GM19468 (cell line): Measurements from ENCODE around the gene DNAJC16.
"Not testable (repeated sequence)": the region's sequence is repeated elsewhere in the genome, so short reads cannot be mapped to it uniquely, and the experiment has no call there.

Experiments used
- ATAC-seq: cut with Tn5 transposase; IDR thresholded peaks from one replicate; pipeline ENCODE4 v1.9.1; 2021; ENCODE audit warnings: mild to moderate bottlenecking, moderate library complexity, moderate number of reproducible peaks; ENCODE audit not compliant: unreplicated experiment; ENCODE audit errors: extremely low read depth

The DNAJC16 gene

DNA sequence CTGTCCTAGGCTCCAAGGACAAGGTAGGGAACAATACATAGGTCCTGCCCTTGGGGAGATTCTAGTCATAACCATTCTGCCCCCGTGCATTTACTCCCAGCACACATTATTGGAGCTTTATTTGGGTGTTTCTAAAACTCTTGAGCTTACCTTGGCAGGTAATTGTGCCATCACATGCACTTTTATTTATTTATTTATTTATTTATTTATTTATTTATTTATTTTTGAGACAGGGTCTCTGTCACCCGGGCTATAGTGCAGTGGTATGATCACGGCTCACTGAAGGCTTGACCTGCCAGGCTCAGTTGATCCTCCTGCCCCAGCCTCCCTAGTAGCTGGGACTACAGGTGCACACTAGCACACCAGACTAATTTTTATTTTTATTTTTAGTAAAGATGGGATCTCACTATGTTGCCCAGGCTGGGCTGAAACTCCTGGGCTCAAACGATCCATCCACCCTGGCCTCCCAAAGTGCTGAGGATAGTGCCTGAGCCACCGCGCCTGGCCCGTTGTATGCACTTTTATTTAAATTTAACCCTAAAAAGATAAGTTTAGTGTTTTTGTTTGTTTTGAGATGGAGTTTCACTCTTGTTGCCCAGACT, 49.0 kb downstream of the DNAJC16 start:
- ATAC-seq, result no peak

DNA sequence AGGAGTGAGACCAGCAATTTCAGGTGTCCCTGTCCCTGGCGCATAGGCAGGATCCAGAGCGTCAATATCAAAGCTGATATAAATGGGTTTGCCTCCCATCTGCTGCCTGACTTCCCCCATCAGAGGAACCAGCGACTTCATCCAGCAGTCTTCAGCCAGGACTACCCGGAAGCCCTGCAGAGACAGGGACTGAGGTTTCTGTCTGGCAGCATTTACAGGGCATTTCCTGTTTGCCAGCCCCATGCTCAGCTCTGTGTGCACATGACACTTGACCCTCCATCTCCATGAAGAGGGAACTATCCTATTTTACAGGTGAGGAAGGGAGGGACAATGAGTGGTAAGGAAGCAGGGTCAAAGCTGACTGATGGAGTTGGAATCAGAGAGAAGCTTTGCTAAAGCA, 51.0 kb downstream of the DNAJC16 start:
- ATAC-seq, result no peak

DNA sequence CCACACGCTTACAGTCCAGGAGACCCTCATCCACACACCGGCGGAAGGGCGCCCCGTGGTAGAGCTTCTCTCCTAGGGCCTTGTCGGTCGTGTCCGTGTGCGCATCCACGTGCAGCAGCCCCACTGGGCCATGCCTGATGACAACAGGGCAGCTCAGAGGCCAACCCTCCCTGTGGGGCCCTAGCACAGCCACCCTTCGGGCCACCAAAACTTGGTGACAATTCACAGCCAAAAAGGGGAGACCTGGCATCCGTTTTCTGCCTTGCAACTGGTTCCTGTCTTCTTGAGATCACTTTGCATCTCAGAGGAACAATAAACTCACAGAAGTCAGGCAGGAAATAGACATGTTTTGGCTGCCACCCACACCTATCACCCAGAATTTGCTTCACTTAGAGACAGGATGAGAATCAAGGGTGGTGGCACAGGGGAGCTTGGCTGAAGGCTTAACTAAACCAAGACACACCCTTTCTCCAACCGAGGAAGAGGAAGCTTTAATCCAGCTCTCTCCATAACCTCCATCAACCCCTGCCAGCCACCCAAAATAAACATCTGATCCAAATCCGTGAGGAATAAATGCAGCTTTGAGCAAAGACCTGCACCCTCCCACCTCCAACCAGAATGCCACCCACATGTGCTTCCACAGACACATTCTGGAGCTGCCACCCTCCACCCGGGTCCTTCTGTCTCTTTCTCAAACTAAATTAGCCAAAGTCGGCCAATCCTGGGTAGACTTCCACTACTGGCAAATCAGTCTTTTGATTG, 52.5 kb downstream of the DNAJC16 start:
- no peak for ATAC-seq

DNA sequence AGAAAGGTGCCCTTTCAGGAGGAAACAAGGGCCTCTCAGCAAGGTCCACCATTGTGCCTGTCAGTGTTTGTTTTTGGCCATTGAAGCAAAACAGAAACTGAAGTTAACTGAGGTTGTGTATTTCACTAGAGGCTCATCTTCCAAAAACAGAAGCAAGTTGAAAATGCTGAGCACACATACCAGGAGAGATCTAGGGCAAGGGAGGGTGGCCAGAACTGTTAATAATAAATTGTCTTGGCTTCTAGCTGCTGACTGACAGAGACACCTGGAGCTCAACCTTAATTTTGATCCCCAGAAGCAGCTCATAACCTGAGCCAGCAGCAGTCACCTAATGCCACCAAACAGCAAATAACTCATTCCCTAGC, 53.0 kb downstream of the DNAJC16 start:
- no peak for ATAC-seq

DNA sequence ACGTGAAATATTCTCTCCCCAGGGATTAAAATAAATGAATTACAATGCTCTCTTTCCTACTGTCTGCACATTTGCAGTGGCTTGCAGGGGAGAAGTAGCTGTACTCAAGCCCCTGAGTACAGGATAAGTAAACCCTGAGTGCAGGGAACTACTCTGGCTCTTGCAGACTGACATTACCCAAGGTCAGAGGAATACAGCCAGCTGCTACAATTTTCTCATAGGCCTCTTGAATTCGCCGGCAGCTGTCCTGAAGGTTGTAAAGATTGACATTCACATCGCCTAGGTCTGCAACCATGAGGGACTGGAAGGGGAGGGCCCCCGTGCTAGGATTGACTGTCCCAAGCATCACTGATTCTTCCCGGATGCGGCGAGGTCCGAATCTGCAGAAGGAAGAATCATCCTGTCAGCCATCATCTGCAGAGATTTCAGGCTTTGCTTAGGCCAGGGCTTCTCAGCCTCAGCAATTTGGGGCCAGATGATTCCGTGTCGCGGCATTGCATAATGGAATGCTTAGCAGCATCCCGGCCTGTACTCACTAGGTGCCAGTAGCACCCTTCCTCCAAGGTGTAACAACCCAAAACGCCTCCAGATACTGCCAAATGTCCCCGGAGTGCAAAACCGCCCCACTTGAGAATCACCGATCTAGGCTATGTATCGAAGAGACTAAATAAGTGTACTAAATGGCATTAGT, 56.5 kb downstream of the DNAJC16 start:
- ATAC-seq, result no peak

DNA sequence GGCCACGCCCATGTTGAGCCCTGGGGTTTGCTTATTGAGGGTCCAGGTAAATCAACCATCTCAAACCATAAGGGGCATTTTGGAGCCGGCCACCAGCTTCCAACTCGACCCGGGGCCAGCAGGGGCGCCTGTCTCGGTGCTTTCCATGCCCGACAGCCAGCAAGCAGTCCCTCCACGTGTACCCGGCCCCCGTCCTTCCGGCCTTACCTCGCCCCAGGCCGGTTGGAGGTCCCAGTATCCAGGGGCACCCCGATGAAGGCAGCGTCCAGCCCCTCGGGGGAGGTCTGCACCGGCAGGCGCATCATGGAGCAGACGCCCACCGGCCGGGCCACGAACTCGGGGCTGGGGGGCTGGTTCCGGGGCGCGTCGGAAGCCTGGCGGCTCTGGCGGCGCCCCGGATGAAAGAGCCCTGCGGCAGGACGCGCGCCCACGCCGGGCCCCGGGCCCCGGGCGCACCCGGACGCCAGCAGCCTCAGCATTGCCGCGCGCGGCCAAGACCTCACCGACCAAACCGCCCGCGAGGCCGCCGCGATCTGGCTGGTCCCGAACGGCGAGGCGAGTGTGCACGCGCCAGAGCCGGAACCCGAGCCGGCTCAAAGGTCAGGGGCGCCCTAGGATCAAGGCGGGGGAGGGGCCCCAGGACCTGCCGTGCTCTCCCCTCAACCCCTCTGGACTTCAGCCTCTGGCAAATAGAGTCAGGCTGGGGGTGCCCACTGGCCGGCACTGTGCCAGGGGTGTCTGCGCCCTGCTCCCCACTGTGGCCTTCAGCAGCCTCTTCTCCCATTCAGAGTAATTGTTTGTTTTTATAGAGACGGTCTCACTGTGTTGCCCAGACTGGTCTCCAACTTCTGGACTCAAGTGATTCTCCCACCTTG, 58.1 kb downstream of the DNAJC16 start, which contains the start of gene AGMAT:
TSS of gene AGMAT (minus strand) at position 563 of the 875 bp plus-strand sequence. CDS start at position 479, 84 bp downstream.
- peak; percentile 25 for ATAC-seq

DNA sequence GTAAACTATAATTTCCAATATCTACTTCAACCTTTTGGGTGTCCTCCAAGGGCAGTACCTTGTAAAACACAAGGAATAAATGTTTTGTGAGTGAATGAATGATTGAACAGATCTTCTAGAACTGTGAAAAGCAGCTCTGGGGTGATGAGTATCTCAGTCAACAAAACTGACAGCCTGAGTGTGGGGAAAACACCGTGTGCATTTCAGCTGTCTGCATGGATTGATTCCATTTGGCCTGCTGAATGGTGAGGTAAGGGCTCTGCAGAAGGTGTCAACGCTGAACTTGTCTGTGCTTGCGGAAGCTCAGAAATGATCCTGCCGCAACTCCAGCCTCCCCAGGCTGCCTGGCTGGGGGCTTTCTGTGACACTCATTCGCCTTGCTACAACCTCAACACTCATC, 65.6 kb downstream of the DNAJC16 start:
- no peak for ATAC-seq

DNA sequence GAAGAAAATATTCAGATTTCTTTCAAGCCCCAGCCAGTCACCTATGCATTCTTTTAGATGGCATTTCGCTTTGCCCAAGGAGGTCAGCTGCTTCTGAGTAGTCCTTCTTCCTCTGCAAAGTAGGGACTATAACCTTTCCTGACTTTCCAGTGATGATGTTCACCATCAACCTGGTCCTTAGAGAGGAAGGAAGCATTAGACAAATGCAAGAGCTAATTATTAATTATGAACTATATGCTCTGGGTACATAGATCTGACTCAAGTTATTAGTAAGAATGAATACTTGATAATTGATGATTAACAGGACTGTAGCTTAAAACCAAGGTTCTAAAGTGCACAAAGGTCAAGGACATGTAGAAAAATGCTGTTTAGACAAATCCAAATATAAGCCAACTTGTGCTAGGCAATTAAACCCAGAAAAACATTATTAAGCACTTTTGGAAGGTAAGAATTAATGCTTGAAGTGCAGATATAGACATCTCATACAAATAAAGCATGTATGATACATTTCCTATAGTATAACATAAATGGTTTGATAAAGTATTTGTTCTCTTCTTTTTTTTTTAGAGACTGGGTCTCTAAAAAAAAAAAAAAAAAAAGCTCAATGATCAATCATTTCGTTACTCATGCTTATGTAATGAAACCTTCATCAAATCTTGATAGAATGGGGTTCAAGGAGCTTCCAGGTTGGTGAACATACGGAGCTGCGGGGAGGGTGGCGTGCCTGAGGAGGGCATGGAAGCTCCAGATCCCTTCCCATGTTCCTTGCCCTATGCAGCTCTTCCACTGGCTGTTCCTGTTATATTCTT, 69.4 kb downstream of the DNAJC16 start:
- ATAC-seq, result no peak

DNA sequence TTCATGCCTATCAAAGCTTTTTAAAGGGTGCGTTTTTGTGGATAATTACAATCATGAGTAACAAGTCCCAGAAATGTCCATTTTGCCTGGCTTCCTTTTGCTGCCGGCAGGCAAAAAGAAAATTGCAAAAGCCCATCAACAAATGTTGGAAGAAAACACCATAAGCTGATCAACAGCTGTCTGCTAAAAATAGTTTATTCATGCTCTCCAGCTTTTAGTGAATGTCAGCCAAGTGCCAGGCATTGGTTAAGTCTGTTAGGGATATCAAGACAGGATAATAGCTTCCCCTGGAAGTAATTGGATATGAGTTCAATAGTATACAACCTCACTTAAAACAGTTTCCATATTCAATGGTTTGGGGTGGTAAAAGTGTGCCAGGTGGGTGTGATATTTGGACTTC, 71.8 kb downstream of the DNAJC16 start:
- ATAC-seq, result no peak

DNA sequence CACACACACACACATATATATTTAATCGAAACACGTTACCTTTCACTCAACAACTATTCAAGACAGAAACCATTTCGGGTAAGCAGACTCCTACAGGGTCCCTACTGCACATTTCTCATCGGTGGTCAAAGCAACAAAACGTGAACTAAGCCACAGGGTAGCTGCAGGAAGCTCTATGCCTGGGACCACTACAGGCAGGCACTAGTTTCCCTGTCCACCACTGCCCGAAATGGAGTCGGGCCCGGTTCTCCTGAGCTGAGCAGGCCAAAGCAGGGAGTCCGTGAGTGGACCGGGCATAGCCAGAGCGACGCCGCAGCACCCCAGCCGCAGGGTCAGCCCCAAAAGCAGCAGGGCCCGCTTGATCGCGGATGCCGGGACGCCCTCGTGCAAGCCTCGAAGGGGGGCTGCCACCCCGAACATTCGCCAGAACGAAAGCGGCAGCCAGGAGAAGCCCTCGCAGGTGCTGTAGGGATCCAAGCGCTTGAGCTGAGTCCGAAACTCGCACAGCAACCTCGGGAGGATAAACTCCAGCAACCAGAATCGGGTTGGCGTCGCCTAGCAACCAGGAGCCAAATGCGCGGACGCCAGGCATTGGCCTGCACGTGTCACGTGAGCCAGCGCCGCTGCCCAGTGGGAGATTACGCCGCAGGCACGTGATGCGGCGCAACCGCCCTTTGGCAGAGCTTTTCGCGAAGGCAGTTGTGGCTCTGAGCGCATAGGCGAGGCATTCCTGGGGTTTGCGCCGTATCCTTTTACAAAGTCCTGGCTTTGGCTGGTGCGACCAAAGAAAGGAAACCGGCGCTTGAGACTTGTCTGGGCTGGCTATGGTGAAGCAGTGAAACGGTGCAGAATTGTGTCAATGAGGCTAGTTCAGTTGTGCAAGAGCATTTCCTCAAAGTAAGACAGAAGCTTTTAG, 76.7 kb downstream of the DNAJC16 start:
- ATAC-seq, result peak; percentile 96

DNA sequence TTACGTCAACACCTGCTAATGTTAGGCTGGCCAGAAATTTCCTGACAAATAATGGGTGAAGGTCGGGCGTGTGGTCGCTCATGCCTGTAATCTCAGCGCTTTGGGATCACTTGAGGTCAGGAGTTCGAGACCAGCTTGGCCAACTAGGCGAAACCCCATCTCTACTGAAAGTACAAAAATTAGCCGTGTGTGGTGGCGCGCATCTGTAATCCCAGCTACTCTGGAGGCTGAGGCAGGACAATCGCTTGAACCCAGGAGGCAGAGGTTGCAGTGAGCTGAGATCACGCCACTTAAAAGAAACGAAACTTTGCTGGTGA, 77.3 kb downstream of the DNAJC16 start:
- ATAC-seq, result not testable (repeated sequence)

DNA sequence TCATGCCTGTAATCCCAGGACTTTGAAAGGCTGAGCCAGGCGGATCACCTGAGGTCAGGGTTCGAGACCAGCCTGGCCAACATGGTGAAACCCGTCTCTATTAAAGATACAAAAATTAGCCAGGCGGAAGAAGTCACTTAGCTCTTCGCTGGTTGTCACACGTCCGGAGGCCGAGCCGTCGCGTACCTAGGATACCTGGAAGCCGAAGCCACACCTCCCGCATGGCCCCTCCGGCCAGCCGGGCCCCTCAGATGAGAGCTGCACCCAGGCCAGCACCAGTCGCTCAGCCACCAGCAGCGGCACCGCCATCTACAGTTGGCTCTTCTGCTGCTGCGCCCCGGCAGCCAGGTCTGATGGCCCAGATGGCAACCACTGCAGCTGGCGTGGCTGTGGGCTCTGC, 77.8 kb downstream of the DNAJC16 start:
- not testable (repeated sequence) for ATAC-seq

DNA sequence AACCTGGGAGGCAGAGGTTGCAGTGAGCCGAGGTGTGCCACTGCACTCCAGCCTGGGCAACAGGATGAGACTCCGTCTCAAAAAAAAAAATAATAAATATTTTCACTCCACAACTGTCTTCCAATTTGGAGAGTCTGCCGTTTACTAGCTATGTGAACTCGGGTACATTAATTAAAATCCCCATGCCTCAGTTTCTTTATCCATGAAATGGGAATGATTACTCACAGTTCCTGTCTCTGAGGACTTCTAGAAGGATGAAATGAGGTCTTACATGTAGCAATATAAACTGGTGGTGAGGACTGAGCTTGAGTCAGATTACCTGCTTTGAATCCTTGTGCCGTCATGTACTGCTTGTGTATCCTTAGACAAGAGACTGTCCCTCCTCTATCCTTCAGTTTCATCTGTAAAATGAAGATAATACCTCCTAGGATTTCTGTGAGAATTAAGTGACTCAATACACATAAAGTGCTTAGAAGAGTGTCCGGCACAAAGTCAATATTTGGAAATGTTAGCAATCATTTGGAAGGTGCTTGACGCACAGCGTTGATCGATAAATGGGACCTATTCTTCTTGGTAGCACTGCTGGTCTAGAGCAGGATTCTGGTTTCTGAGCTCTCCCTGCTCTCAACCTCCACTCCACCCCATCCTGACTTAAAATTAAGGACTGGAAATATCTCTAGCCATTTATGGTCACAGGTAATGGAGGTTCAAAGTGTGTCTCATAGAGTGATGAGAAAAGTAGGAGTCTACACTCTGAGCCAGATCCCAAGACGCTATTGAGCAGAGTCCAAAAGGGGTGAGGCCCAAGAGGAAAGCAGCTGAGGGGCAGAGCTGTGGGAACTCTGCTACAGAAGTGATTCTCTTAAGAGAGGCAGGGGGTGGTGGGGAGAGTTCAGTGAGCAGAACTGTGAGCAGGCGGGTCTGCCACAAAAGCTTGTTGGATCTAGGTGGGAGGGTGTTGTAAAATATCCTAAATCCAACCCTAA, 79.0 kb downstream of the DNAJC16 start:
- no peak for ATAC-seq

DNA sequence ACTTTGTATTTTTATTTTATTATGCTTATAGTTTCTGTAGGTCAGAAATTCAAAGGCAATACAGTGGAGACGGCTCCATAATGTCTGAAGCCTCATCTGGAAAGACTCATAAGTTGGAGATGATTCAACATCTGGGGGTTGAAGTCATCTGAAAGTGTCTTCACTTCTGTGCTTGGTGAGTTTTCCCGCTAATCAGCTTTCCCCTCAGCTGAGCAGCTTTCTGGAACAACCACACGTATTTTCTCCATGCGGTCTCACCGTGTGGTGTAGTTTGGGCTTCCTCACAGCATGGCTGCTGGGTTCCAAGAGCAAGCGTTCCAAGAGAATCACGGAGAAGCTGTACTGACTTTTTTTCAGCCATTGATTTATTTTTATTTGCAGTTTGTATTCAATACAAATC, 83.0 kb downstream of the DNAJC16 start:
- no peak for ATAC-seq

DNA sequence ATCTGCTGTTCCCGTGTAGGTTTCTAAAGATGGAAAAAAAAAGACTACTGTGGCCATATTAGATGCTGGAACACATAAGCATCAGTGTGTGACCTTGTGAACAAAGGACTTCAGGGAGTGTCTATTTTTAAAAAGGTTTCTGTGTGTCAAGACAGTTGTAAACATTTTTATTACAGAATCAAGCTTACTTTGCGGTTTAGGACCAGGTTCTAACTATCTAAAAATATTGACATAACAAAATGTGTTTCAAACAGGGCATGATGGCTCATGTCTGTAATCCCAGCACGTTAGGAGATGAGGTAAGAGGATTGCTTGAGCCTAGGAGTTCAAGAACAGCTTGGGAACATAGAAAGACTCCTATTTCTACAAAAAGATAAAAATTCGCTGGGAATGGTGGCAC, 83.5 kb downstream of the DNAJC16 start:
- ATAC-seq, result no peak

DNA sequence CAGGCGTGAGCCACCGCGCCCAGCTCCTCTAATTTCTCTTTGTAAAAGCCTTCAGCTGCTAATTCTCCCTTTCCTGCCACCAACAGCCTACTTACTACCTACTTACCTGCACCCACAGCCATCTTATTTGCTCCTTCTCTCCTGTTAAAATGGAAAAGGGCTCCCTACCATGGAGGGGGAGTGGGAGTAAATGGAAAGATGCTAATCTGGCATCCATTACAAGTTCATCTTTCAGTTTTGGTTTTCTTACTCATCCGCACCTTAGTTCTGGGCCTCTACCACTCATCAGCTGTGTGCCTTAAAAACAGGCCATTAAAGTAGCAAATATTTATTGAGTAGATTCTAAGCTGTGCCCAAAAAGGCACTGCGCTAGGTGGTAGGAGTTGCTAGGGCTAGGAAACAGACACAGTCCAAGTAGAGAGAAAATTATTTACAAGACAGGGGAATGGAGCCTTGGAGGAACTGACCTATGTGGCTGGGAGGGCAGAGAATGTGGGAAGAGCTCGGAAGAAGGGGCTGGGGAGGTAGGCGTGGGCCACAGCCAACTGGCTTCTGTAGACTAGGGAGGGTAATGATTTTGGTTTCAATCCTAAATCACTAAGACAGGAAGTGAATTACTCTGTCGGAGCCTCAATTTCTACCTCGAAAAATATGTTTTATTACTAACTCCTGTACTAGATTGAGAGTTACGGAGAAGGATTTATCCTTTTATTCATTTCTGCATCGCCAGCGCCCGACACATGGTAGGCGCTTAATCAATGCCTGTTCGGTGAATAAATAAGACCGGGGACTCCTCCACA, 89.9 kb downstream of the DNAJC16 start:
- ATAC-seq, result no peak
